ENCODE measurements around the gene TUBB.
"Not testable (repeated sequence)": the region's sequence is repeated elsewhere in the genome, so short reads cannot be mapped to it uniquely, and the experiment has no call there.

Gene TUBB

DNA sequence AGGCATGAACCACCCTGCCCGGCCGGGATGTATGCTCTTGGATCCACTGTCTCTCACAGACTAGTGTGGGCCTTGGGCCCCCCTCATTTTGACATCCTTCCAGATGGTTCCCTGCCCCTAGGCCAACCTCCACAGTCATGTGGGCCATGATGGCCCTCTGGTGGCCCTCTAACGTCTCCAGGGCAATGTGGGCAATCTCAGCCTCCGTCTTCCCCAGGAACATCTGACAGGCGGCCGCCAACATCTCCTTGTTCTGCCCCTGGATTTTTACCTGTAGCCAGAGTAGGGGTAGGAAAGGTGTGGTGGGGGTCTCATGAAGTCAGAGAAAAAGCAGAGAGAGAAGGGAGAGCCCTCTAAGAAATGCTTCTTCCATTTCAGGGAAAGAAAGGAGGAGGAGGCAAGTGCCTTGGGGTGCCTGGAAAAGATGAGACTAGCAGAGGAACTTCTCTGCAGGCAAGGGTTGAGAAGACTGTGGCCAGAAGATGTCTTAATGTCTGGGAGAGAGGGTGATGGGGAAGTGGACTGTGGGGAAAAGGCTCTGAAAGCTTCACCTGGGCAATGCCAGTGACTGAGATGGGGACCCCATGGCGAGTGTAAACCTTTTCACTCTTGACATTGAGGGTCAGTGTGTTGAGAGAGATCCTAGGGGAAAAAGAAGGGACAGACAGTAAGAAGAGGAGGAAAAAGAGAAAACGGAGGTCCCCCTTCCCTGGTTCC lies 21.1 kb downstream of the TUBB start:
- DNase-seq (ENCODE audit: low read depth): no peak

DNA sequence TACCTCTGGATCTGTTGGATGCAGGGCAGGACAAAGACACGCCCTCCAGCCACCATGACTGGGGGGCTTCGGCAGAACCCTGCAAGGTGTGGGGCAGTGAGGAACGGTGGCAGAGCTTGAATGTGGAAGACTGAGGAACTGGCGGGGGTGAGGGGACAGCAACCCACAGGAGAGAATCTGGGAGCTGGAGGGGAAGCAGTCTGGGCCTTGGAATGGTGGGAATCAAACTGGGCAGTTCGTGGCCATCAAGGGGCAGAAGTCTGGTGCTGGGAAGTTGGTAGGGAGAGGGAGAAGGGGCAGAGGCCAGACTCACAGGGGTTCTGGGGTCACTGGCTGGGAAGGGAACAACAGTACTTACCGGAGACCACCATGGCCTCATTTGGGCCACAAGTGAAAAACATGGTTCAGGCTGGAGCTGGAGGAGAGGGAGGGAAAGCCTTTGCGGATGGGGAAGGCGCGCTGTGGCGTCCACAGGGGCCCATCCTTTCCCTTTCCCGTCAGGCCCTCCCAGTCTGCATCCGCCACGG lies 21.7 kb downstream of the TUBB start:
- no peak for DNase-seq (ENCODE audit: low read depth)

DNA sequence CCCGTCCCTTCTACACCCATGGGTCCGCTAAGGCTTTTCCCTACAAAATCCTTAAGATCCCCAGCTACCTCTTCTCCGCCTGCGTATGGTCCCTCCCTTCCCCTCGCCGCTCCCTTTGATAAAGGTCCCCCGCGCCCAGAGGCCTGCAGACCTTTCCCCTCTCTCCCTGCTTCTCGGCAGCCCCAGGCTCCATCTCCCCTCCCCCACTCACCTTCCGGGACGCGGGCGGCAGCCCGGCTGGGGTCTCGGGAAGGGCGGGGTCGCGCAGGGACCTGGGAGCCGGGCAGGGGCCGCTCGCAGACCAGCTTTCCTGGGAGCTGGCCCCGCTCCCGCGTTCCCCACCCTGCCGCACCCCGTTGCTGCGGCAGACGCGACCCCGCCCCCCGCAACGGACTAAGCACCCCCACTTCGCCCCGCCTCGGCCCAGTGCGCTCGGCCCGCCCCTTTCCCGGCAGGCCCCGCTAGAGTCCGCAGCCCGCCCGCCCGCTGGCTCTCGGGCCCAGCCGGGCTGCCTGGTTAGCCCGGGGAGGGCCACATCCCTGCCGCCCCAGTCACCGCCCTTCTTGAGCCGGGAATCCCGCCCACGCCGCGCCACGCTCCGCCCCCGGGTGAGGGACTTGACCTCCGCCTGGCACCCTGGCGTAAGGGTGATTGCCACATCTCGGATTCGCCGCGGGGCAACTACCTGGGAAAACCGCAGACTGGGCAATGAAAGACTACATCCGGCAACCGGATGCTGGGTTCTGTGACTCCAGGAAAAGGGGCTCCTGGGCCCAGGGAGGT lies 22.4 kb downstream of the TUBB start, which contains the start of gene FLOT1:
Gene FLOT1 (minus strand): TSS at position 372 of the 783 bp plus-strand sequence. CDS start 498 bp downstream, outside the sequence.
- peak; percentile 80 for DNase-seq (ENCODE audit: low read depth)

DNA sequence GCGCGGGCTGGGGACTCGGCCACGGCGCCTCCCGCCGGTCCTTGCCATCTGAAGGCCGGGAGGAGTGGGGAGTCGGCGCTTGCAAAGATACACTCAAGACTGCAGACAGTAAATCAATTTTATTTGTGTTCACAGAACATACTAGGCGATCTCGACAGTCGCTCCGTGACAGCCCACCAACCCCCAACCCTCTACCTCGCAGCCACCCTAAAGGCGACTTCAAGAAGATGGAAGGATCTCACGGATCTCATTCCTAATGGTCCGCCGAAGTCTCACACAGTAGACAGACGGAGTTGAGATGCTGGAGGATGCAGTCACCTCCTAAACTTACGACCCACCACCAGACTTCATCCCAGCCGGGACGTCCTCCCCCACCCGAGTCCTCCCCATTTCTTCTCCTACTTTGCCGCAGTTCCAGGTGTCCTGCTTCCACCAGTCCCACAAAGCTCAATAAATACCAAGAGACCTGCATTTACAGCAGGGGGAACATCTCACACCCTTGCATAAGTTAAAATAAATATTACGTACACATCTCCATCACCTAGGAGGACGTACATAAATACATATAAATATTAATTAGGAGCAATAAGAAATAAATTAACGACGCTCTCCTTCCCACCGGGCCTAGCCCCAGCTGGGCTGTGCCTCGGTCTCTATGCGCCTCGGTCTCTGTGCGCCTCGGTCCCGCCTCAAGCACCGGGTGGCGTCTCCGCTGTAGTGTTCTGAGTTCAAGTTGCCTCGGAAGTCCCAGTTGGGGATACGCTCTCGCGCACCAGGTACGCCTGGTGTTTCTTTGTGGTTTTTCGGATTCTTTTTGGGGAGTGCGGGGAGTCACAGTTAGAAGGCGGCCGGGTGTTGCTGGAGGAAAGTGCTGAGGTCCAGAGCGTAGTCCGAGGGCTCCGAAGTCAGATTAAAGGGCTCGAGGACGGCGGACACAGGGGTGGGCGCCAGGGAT lies 23.2 kb downstream of the TUBB start:
- DNase-seq (ENCODE audit: low read depth): no peak

DNA sequence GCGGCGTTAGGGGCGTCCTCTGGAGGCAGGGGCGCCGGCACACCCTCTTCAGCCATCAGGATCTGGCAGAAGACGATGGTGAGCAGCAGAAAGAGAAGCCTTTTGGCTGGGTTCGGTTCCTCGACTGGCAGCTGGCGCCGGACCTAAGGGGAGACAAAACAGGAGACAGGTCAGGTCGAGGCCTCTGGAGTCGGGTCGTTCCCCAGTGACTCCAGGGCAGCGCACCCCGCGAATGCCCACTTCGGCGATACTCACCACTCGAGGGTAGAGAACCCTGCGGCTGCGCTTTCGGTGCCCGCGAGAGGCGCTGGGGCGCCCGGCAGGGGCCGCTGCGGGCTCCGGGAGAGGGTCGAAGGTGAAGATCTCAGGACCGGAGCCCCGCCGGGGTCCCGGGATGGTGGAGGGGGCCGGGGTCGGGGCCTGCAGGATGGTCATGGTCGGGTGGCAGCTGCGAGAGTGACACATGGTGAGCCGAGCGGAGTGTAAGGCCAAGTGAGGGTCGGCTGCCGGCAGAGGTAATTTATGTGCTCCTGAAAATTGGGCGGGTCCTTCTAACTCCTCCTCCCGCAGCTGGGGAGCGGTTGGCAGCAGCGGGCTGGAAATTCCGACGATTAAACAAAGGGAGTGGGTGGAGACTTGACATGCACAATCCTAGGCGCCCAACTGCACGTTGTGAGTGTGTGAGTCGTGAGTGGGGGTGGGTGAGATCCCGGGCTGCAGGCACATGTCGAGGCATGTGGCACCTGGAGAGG lies 24.1 kb downstream of the TUBB start, which contains the start of gene IER3:
Gene IER3 (minus strand): TSS at position 494 of the 752 bp plus-strand sequence. CDS start 29 bp downstream, at position 465.
- DNase-seq (ENCODE audit: low read depth): peak; percentile 51

DNA sequence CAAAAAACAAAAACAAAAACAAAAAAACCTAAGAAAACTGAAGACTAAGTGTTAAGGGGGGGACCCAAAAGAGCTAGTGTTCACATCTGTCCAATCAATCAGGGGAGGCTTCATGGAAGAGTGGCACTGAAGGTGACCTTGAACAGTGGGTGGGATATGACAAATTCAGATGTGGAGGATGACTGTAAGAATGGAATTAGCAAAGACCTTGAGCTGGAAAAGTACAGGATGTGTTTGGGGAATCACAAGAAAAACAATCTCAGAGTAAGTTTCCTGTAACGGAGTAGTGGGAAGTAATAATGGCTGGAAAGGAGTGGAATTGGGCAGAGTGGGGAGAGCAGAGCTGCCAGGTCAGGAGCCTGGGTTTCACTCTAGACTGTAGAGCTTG lies 27.1 kb downstream of the TUBB start:
- no peak for DNase-seq (ENCODE audit: low read depth)

DNA sequence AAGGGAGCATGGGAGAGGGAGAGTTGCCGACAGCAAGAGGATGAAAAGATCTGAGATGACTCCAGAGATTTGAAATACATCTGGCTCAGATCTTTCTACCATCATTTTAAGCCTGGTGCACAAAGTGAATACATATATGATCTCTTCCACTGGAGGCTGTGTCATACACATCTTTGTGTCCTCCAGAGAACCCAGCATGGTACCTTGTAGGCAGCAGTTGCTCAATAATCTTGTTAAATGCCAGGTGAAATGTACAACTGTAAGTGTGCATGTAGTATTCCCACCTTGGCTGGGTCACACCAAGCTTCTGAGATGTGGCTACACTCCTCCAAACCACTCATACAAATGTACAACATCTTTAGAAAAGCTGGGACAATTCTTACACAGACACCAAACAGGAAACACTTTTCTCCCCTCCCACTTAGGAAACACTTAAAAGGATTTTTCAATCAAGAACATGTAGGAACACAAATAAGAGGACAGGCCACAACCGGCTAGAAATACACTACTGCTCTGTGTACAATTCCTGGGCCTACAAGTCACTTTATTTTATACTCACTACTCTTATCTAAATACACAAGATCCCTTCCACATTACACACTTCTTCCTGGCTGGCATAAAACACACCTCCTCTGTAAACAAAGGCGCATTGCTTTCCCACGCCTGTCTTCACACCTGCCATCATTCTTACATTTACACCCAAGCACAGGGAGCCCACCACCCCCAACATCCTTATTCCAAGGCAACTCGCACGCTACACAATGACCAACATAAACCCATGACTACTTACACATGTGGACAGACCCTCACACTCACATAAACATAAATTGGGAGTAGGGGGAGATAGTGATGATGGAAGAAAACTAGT lies 28.0 kb downstream of the TUBB start:
- no peak for DNase-seq (ENCODE audit: low read depth)

DNA sequence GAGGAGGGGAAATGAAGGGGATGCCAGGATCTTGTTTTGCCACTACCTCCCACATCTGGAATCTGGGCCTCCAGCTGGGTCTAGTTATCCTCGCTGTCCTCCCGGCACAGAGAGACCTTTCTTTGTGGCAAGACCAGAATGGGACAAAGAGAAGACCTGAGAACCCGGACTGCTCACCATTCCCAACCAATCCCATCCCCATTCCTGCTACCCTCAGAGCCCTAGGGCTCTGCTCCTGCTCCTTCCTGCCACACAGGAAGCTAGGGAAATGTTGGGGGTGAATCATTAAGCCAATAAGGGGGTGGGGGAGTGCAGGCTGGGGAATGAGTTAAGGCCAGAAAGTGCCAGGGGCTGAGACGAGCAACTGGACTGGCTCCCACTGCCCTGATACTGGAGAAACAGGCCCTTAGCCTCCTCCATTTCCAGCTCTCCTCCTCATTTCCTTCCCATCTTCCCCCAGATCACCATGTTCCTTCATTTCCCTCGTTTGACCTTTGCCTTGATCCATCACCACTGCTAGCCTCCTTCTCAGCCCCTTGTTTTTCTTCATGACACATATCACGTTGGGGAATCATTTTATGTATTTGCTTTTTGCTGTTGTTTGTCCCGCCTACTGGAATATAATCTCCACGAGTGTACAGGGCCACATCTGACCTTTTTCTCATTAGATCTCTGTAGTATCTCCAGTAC lies 28.8 kb downstream of the TUBB start:
- DNase-seq (ENCODE audit: low read depth): no peak

DNA sequence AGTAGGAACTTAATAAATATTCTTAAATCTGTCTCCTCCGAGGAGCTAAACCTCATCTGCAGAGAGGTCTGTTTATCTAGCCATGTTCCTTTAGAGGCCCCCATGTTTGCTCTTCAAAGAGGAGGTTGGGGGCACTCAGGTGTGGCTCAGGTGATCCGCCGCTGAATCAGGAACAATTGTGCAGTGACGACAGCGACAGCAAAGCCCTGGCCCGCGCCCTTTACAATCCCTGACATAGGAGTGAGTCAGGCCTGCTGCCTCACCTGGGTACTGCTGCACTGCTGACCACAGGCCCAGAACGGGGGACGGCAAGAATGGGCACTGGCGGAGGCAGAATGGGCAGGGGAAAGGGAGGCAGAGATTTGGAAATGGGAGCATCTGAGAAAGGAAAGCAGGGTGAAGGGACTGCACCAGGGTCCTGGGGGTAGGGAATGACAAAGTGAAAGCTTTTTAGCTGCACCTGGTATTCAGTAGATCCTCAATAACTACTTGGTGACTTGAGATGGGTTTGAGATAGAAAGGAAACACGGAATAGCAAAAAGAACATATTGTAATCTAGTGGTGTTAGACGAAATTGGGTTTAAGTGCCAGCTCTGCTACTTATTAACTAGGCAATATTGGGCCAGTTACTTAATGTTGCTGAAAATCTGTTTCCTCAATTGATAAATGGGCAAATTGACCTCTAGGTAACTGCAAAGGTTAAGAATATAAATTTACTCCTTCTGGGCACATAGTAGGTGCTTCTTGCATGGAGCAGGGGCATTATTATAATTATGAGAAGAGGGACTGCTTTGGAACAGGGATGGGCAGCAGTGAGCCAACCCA lies 29.6 kb downstream of the TUBB start:
- DNase-seq (ENCODE audit: low read depth): no peak

DNA sequence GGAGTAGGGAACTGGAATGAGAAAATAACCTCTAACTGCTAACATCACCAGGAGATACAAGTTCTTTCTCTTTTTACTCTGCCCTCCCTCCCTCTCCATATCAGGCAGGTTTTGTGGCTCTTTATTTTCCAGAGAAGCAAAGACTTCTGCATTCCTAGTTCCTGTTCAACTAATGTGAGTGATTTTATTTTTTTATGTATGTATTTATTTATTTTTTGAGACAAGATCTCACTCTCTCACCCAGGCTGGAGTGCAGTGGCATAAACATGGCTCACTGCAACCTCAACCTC lies 30.2 kb downstream of the TUBB start:
- DNase-seq (ENCODE audit: low read depth): no peak

DNA sequence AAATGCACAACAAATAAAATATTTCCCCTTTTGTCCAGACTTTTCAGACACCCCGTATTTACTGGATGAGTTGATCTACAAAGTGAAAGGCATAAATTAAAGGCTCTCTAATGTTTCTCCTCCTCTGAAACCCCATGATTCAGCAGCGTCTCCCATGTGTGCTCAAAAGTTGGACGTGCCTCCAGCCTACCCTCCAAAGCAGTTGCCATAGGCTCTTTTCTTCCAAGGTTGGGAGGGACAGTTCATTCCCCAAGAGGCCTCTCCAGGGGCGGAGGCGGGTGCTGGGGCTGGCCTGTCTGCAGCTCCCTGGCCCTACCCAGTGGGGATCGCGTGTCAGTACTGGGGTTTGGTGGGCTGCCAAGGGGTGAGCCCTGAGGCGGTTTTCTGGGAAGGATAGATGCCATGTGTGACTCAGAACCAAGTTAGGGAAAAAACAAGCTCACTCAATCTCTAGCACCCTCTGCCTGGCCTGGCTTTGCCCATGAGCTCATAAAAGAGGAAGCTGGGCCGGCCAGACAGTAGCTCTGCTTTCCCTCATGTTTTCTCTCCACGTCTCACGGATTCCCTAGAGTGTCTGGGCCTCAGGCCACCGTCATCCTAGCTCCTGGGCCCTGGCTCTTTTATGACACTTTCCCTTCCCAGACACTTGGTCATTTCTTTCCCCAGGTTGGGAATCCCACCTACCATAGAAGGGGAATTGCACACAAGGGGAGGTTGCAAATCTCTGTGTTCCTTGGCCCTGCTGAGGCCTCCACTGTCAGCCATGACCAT lies 32.2 kb downstream of the TUBB start:
- DNase-seq (ENCODE audit: low read depth): no peak

DNA sequence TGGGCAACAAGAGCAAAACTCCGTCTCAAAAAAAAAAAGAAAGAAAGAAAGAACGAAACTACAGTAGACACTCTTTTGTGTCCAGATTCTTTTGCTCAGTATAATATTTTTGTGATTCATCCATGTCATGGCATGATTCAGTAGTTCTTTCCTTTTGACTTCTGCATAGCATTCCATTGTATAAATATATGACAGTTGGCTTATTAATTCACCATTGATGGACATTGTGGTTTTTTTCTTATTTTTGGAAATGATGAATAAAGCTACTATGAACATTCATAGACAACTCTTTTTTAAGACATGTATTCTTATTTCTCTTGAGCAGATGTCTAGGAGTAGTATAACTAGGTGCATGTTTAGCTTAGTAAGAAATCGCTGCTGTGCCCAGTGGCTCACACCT lies 34.5 kb downstream of the TUBB start:
- DNase-seq (ENCODE audit: low read depth): no peak

DNA sequence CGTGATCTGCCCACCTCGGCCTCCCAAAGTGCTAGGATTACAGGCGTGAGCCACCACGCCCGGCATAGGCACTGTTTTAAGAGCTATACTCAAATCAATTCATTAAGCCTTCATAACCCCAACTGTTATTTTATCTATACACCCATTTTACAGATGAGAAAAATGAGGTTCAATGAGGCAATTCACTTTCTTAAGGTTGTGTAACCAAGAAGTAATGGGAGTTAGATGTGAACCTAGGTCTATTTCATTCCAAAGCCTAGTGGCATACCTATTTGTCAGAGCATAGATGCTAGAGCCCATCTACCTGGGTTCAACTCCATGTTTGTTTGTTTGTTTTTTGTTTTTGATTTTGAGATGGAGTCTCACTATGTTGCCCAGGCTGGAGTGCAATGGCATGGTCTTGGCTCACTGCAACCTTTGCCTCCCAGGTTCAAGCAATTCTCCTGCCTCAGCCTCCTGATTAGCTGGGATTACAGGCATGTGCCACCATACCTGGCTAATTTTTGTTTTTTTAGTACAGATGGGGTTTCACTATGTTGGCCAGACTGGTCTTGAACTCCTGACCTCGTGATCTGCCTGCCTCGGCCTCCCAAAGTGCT lies 36.4 kb downstream of the TUBB start:
- DNase-seq (ENCODE audit: low read depth): not testable (repeated sequence)

DNA sequence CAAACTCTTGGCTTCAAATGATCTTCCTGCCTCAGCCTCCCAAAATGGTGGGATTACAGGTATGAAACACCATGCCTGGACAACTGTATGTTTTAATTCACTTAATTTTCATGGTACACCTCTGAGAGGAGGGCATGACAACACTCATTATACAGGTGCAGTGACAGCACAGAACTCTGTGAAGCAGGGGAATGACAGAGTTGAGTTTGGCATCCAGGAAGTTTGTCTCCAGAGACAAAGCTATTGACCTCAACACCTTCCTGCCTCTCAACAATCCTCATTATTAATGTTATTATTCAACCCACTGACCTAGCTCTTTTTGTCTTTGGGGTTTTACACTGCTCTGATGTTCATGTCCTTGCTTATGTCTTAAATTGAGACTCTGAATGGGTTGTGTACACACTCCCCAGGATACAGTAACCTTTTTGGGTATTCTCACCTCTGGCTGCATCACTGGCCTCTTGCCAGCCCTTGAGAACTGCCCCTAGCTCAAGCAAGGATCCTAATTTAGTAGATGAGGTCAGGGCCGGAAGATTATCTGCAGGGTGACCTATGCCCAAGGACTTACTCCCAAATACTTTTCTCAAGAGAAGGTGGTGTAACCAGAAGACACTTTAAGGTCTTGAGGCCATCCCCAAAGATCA lies 37.2 kb downstream of the TUBB start:
- no peak for DNase-seq (ENCODE audit: low read depth)

DNA sequence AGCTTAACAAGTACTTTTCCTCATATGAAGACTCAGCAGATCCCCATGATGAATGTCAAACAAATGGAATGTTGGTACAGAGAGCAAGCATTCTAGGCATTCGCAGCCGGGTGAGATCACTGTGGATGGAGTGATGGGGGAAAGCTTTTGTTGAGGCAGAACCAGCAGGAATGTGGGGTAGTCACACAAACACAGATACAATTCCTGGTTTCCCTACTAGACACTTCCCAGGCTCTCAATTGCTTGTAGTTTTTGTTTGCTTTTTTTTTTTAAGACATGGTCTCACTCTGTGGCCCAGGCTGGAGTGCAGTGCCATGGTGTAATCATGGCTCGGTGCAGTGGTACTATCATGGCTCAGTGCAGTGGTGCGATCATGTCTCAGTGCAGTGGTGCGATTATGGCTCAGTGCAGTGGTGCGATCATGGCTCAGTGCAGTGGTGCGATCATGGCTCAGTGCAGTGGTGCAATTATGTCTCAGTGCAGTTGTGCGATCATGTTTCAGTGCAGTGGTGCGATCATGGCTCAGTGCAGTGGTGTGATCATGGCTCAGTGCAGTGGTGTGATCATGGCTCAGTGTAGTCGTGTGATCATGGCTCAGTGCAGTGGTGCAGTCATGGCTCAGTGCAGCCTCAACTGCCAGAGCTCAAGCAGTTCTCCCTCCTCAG lies 39.6 kb downstream of the TUBB start:
- DNase-seq (ENCODE audit: low read depth): no peak

DNA sequence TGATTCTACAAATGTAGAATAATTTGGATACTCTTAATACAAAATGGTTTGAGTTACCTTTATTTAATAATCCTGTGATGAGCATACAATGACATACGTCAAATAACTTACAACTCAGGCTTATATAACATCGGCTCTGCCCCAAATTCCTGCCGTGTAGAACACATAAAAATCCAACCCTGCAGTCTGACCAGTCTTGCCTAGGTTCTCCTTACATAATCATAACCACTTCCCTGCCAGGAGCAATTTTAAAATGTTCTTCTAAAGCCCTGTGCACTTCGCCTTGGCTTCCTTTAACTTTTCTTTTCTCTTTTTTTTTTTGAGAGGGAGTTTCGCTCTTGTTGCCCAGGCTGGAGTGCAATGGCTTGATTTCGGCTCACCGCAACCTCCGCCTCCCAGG lies 40.4 kb downstream of the TUBB start:
- no peak for DNase-seq (ENCODE audit: low read depth)
